GM18907 (cell line): ENCODE data around the gene SSR4.
A peak's percentile ranks its signal among the peaks of the same experiment; 100 is the strongest.
"Not testable (repeated sequence)": the region's sequence is repeated elsewhere in the genome, so short reads cannot be mapped to it uniquely, and the experiment has no call there.

Experiments
- ATAC-seq: cut with Tn5 transposase; IDR thresholded peaks from one replicate; pipeline ENCODE4 v1.9.1; 2021; ENCODE audit warnings: mild to moderate bottlenecking, moderate library complexity; ENCODE audit not compliant: unreplicated experiment

SSR4 gene

DNA sequence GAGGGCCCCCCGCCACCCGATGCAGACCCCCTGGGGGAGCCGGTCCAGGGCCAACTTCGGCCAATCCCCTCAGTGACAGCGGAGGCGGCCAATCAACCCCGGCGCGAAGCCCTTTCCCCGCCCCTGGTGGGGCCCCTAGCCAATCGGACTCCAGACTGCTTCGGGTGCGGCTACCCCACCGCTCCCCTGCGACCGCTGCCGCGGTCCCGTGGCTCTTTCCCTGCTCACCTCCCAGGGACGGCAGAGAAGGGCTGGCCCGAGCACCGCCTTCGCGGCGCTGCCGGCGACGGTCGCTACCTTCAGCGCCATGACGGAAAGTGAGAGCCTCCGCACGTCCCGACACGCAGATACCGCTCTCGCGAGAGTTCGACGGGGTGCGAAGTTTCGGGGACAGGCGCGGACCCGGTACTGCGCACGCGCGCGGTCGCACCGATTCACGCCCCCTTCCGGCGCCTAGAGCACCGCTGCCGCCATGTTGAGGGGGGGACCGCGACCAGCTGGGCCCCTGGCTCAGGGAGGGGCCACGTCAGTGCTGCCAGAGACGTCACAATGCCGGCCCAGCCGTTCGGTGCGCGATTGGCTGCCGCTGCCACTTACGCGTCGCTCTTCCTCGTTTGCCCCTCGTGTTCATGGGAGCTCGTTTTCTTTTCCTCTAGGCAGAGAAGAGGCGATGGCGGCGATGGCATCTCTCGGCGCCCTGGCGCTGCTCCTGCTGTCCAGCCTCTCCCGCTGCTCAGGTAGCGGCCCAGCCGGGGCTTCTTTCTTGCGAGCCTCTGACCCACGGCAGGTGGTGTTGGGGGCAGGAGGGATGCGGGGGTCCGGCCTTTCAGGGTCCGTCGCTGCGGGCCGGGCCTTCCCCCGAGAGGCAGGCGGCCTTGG is at the start of gene SSR4, which contains the start of gene IDH3G:
TSS of gene SSR4 (plus strand) at position 651 of the 879 bp plus-strand sequence. CDS start at position 671, 20 bp downstream.
TSS of gene IDH3G (minus strand) at position 358 of the 879 bp plus-strand sequence. CDS start at position 309, 49 bp downstream.
- ATAC-seq, result peak; percentile 87

DNA sequence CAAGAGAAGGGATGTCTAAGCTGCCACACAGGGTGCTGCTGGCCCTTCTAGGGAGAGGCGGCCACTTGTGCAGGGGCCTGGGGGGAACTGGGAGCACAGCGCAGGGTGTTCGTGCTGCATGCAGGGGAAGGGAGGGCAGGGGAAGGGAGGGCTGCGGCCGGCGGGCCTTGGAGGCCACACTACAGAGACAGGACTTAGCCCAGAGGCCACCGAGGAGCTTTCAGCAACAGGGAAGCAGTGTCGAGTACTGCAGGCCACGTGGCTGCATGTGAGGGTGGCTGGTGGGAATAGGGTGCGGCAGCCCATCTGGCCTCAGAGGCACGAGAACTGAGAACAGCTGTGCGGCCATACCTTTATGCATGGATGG is 49.4 kb upstream of the SSR4 start:
- not testable (repeated sequence) for ATAC-seq

DNA sequence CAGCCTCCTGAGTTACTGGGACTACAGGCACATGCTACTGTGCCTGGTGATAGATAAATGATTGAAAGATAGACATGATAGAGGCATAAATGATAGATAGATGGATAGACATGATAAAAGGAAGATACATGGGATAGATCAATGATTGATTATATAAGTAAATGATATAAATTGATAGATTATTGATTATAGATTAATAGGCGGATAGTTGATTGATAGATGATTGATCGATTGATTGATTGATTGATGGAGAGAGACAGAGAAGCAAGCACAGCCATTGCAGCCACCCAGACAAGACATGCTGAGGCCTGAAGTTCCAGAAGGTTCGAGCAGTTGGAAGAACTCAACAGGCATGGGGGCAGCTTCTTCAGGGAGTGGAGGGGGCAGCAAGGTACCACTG is 48.1 kb upstream of the SSR4 start:
- ATAC-seq, result no peak

DNA sequence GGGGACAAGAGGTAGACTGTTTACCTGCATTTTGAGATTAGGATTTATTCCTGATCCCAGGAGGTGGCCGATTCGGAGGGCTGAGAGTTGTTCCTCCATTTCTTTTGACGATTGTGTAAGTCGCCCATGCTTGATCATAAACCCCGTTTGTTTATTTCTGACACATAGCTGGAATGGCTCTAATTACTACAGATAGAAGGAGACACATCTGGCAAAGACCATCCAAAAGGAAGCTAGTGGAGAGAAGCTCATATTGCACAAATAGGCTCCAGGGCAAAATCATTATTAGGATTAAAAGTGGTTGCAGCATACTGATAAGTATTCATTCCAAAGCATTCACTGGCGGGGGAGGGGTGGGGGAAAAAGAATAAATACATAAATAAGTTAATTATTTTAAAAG is 47.5 kb upstream of the SSR4 start:
- ATAC-seq, result not testable (repeated sequence)

DNA sequence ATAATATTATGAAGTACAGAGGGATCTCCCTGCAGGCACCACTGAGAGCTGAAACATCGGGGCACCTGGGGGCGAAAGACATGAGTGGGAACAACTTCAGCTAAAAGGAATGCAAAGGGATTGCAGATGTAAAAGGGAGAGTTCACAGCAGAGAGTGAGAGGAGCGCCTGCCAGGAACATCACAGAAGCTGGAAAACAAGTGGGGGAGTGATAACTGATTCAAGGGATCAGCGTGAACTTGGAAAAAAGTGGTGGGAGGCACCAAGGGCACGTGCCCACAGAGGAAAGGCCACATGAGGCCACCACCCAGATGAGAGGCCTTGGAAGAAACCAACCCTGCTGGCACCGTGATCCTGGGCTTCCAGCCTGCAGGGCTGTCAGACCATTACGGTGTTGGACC is 45.5 kb upstream of the SSR4 start:
- not testable (repeated sequence) for ATAC-seq

DNA sequence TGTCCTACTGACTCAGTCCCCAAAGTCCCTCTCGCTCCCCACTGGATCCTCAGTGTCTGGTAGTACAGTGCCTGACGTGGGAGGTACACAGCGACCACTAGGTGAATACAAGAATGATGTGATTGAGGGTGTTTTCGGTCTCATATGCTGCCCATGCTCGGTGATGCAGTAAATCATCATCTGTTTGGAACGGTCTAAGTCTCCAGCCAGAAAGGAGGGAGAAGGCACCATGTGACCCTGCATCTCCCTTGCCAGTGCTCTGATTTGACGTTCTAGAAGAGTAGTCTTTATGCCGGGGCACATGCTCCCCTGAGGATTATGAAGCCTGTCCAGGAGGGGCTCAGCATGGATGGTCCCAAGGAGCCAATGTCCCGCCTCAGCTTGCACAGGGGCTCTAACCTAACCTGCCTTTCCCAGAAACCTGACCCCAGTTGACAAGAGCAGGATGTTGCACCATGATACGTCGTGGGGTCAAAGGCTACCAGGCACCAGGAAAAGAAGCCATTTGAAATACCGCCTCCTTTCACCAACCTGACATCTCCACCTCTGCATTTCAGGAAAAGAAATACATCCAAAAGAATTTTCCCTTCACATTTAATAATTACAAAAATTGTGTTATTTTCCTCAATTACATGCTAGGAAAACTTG is 44.2 kb upstream of the SSR4 start:
- no peak for ATAC-seq

DNA sequence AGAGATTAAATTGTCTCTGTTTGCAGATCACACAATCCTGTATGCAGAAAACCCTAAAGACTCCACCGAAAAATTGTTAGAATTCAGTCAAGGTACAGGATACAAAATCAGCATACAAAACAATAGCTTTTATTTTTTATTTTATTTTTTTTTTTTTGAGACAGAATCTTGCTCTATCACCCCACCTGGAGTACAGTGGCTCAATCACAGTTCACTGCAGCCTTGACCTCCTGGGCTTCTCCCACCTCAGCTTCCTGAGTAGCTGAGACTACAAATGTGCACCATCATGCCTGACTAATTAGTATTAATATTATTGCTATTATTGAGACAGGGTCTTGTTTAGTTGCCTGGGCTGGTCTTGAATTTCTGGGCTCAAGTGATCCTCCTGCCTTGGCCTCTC is 39.3 kb upstream of the SSR4 start:
- ATAC-seq, result no peak

DNA sequence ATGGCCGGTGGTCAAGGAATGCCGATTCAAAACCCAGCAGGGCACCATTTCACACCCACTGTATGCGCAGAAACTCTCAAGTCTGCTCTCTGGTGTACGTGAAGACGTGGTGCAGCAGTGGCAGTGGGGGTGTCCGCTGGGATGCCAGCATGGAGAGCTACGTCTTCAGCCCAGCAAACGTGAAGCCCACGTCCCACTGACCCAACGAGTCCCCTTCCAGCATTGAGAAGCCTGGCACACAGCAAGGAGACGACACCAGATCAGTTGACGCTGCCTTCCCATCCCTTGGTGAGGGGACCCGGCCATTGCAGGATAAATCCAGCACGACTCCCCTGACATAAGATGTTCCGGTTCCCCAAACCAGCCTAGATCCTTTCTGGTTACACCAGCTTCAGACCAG is 32.6 kb upstream of the SSR4 start:
- ATAC-seq, result no peak

DNA sequence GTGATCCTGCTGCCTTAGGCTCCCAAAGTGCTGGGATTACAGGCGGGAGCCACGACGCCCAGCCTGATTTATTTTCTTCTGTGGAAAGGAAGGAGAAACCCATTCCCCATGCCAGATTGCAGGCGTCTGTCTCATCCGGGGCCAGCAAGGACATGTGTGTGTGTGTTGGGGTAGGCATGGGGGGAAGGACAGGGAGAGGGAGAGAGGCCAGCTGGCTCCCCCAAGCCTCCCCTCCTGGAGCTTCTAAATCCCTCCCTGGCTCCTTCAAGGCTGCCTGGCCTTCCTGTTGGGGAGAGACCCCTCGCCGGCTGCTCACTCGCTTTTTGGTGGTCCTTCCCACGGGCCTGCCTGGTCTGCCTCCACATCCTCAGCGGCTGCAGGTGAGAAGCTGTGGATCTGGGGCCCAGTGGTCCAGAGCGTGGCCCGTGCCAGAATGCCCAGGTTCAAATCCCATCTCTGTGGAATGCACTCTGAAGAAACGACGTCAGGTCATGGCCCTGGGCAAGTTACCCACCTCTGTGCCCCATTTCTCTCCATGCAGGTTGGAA is 31.8 kb upstream of the SSR4 start:
- ATAC-seq, result no peak

DNA sequence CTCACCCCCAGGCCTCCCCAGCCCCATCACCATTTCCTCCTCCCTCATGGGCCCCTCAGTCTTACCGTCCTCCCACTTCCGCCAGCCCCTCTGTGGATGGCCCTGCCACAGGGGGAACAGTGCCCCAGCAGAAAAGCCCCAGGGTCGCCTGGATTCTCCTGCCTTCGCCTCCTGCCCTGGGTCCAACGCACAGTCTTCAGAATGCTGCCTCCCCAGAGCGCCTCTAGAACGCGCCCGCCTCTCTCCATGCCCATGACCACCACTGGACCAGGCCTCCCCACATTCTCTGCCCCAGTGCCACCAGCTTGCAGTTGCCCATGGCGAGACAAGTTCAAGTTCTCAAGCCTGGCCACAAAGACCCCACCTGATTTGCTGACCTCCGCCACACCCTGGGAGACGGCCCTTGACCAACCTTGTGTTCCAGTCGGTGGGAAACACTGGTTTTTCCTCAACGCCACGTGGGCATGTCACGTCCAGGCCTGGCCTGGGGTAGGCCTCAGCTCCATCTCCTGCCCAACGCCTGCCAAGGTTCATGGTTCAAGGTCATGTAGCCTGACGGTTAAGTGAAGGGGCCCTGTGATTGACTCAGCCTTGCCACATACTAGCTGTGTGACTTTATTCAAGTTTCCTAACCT is 31.1 kb upstream of the SSR4 start:
- peak; percentile 8 for ATAC-seq

DNA sequence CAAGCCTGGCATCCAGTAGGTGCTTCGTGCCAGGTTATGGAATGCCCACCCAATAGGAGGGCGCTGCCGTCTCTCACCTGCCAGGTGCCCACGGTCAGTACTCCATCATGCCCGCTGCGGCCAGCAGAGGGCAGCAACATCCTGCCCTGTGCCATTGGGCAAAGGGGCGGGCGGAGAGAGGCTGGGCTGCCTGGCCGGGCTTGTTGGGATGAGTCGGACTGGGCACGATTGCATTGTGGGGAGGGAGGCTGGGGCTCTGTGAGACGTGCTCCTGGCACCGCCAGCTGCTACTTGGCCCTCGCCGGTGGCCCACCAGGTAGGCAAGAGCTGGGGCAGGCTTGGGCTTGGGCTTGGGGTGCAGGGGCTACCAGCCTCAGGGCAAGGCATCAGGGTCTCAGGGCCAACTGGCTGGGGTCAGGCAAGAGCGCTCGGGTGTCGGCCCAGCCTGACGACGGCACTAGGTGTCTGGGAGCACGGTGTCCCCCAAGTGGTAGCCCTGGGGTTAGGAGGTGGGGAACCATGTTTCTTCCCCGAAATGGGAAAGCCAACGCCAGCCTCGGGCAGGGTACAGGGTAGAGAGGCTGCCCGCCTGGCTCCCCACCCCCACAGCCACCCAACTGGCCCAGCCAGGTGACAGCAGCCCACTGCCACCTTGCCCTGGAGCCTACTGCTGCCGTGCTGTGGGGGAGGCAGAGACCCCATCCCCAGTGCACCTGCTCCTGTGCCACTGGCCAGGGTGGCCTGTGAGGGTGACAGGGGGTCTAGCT is 30.3 kb upstream of the SSR4 start, which contains the start of gene PLXNB3:
TSS of gene PLXNB3 (plus strand) at position 261 of the 767 bp plus-strand sequence. CDS start 1,287 bp downstream, outside the sequence.
- peak; percentile 59 for ATAC-seq

DNA sequence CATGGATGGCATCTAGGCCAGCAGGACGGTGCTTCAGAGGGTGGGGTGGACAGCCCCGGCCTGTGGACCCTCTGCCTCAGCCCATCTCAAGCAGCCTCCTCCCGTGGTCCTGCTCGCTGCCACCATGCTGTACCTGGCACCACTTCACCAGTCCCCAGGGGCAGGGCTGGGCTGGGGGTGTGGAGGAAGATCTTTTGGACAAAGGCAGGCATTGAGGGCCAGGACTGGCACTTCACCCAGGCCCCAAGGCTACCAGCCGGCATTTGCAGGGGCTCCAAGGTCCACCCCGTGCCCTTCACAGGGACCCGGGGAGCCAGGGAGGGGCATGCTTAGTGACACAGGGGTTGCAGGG is 29.7 kb upstream of the SSR4 start:
- no peak for ATAC-seq

DNA sequence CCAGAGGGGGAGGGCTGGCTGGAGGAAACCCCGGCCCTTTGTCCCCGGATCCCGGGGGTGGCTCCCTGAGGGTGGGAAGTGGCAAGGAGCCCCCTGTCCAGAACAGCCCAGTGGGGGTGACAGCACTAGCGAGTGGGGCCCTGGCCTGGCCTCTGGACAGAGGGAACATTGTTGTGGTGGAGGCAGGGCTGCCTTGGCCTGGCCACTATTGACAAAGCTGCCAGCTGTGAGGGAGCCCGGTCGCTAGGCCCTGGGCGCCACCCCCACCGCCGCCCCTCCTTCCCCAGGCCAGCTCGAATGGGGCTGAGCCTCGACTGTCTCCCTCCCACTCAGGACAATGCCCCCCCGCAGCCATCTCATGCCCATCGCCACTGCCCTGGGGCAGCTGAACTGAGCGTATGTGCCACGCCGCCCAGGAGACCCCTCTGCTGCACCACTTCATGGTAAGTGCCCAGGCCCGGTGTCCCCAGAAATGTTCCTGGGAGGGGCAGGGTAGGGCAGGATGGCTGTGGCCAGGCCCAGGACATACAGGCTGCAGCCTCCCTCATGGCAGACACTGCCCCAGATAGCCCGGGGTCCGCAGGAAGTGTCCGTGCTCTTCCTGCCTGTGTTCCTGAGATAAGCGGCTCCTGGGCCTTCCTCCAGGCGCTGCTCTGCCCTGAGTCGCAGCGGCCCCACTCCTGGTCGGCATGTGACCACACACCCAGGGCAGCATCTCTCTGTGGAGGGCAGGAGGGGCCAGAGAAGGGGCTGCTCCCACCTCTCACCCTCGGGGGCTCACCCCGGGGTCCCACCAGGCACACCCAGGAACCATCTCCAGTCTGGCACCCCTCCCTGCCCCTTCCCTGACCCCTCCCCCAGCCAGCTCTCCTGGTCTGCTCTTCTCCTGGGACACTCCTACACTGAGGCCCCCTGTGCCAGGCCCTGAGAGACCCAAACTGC is 29.1 kb upstream of the SSR4 start:
- ATAC-seq, result no peak

DNA sequence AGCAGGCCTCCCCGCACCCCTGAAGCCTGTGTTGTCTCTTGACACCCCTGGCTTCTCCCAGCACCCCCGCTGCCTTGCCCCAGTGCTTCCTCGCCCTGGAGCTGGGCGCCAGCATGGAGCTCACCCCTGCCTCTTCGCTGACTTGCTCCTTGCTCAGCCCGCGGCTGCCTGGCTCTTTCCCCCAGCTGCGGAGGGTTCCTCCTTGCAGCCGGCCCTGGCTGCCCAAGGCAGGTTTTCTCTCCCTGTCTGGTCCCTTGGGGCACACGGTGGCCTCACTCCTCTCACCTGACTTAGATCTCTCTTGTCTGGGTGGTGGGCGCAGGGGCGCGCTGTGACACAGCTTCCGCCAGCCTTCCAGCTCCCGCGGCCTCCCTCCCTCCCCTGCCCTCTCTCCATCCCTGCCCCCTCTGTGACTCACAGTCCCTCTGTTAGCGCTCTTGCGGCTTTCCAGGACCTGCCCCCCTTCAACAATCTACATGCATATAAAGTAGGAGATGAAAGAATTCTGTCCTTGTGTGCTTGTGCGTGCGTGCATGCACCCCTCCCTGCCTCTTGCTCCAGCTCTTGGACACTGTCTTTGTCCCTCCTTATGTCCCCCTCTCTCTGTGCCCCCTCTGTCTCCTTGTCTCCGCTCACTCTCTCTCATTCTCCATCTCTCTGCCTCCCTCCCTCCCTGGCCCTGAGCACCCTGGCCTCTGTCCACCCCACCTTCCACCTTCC is 28.2 kb upstream of the SSR4 start:
- ATAC-seq, result no peak

DNA sequence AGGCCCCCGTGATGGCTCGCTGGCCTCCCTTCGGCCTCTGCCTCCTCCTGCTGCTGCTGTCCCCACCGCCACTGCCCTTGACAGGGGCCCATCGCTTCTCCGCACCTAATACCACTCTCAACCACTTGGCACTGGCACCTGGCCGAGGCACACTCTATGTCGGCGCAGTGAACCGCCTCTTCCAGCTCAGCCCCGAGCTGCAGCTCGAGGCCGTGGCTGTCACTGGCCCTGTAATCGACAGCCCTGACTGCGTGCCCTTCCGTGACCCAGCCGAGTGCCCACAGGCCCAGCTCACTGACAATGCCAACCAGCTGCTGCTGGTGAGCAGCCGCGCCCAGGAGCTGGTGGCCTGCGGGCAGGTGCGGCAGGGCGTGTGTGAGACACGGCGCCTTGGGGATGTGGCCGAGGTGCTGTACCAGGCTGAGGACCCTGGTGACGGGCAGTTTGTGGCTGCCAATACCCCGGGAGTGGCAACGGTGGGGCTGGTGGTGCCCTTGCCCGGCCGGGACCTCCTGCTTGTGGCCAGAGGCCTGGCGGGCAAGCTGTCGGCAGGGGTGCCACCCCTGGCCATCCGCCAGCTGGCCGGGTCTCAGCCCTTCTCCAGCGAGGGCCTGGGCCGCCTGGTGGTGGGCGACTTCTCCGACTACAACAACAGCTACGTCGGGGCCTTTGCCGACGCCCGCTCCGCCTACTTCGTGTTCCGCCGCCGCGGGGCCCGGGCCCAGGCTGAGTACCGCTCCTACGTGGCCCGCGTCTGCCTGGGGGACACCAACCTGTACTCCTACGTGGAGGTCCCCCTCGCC is 27.4 kb upstream of the SSR4 start:
- no peak for ATAC-seq

DNA sequence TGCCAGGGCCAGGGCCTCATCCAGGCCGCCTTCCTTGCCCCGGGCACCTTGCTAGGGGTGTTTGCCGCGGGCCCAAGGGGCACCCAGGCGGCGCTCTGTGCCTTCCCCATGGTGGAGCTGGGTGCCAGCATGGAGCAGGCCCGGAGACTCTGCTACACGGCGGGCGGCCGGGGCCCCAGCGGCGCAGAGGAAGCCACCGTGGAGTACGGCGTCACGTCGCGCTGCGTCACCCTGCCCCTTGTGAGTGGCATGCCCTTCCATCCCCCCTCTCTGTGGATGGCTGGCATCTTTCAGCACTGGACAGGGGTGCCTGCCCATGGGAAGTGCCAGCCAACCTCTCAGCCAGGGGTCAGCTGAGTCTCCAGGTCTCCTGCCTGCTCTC is 26.8 kb upstream of the SSR4 start:
- ATAC-seq, result no peak

DNA sequence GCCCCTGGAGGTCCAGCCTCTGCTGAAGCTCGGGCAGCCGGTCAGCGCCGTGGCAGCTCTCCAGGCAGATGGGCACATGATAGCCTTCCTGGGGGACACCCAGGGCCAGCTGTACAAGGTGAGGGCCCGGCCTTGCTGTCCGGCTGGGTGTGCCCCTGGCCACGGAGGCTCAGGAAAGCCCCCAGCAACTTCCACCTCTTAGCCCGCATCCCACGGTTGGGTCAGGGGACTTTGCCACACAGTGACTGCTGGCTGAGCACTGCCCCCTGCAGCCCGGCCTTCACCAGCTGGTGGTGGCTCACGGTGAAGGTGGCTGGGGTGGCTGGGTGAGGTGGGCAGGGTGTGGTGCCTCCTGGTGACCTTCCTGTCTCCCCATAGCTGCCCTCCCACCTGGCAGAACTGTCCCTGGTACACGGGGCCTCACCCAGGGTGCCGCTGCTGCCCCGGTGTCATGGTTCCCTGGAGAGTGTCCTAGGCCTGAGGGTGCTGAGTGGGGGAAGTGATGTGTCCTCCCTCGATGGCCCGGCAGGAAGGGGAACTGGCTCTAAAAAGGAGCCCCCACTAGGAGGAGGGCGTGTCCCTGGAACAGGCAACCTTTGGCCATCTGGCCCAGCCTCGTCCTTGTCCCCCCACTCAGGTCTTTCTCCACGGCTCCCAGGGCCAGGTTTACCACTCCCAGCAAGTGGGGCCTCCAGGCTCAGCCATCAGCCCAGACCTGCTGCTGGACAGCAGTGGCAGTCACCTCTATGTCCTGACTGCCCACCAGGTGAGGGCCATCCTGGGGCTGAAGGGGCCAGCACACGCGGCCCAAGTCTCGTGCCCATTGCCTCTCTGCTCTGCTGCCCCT is 25.9 kb upstream of the SSR4 start:
- no peak for ATAC-seq
